Vagina (tissue), 2 donors: ENCODE results near the gene RNF5.

Experiments
- POLR2A ChIP-seq, 2 donors: fragments of 450-650 bp; IDR thresholded peaks; one replicate each; pipeline ENCODE4 v1.6.1; 2017; ENCODE audit warnings: antibody characterized with exemption in 2 of 2, mild to moderate bottlenecking in 2 of 2, moderate library complexity in 2 of 2
- POLR2AphosphoS5 ChIP-seq, 2 donors: sonication (generic); formaldehyde crosslinking; IDR thresholded peaks; one replicate each; pipeline ENCODE4 v1.9.0; 2017; ENCODE audit warnings: antibody characterized with exemption in 2 of 2, mild to moderate bottlenecking in 2 of 2, low read depth in 1 of 2; ENCODE audit not compliant: insufficient read depth in 1 of 2
- TF ChIP-seq, protein P1 (sequence below), 3 experiments: fragments of 450-650 bp in 2 of 3; fragments of 200-600 bp in 1 of 3; sonication (generic) in 1 of 3; IDR thresholded peaks; one replicate each; pipeline ENCODE4 v1.5.1; 2017 to 2019; ENCODE audit warnings: antibody characterized with exemption in 3 of 3, mild to moderate bottlenecking in 2 of 3, moderate library complexity in 2 of 3

DNA sequence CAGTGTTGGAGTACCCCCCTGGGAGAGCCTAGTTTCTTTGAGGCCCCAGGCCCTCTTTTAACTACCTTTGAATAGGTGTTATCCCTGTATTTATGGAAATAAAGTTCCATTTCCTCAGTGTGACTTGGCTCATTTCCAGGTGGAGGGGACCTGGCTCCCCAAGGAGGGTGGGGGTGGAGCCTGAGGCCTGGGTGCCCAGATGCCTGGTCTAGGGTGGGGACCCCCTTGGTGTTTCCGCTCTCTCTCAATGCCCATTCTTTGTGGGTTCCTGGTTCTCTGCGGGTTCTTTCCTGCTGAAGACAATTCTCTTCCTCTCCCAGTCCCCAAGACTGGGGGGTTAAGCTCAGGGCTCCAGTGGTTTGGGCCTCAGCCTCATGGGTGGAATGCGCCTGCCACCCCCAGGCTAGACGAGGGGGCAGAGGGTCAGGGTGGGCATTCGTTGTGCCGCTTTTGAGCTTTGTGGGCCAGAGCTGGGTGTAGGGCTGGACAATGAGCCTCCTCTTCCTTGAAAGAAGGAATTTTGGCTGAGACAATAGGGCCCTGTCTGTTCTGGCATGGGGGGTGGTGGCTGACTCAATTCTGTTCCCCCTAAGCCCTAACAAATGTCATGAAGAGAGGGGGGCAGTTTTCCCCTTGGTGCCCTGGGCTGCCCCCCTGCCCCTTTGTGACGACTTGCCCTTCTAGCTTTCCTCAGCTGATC lies 14.5 kb upstream of the RNF5 start:
- TF ChIP-seq, protein P1, sequence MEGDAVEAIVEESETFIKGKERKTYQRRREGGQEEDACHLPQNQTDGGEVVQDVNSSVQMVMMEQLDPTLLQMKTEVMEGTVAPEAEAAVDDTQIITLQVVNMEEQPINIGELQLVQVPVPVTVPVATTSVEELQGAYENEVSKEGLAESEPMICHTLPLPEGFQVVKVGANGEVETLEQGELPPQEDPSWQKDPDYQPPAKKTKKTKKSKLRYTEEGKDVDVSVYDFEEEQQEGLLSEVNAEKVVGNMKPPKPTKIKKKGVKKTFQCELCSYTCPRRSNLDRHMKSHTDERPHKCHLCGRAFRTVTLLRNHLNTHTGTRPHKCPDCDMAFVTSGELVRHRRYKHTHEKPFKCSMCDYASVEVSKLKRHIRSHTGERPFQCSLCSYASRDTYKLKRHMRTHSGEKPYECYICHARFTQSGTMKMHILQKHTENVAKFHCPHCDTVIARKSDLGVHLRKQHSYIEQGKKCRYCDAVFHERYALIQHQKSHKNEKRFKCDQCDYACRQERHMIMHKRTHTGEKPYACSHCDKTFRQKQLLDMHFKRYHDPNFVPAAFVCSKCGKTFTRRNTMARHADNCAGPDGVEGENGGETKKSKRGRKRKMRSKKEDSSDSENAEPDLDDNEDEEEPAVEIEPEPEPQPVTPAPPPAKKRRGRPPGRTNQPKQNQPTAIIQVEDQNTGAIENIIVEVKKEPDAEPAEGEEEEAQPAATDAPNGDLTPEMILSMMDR (IDR thresholded peaks at IDR 0.05): no peak
- no peak for TF ChIP-seq POLR2A (IDR thresholded peaks at IDR 0.05)
- no peak for TF ChIP-seq POLR2AphosphoS5 (IDR thresholded peaks at IDR 0.05; ENCODE audit: insufficient read depth in 1 of 2, low read depth in 1 of 2)
